Fibroblast of pulmonary artery (primary cell): ENCODE data around the gene SNAP47.

Experiments
- DNase-seq: peaks from one replicate; pipeline ENCODE4 v3.0.0-alpha.2; 2010; ENCODE audit warnings: low read depth
- H3K4me3 ChIP-seq: replicated peaks from 2 replicates; pipeline ENCODE4 v1.5.1; 2011; ENCODE audit warnings: low read depth, mild to moderate bottlenecking, control low read depth, low read length, moderate library complexity
- CTCF ChIP-seq: IDR thresholded peaks from 2 replicates; pipeline ENCODE4 v1.5.1; 2011; ENCODE audit warnings: mild to moderate bottlenecking, control low read depth, low read length, inconsistent platforms; ENCODE audit errors: missing control alignments

The SNAP47 gene

GRCh38 chr1:227736814-227737432 lies 1.7 kb downstream of the SNAP47 start:
- H3K4me3 ChIP-seq = no peak overlapping the region
- no peak for TF ChIP-seq CTCF
- no peak for DNase-seq

DNA sequence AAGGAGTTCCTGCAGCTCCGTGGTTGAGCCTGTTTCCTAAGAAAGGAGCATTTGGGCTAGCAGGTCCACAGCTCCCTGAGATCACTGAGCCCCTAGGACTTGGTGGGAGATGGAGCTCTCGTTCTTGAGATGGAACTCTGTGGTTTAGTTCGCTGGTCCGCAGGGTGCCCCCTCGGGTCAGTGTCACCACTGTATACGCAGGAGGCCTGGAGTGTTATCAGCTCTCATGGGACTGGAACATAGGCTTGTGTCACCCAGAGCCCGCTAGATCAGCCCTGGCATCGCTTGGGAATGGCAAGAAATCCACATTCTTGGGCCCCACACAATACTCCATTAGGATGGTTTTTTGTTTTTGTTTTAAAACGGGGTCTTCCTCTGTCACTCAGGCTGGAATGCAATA lies 3.6 kb downstream of the SNAP47 start:
- H3K4me3 ChIP-seq = no peak overlapping the region
- no peak for DNase-seq
- TF ChIP-seq CTCF = no peak

GRCh38 chr1:227739636-227740035 lies 4.4 kb downstream of the SNAP47 start:
- DNase-seq = no peak
- H3K4me3 ChIP-seq = no peak overlapping the region
- TF ChIP-seq CTCF = no peak

- TF ChIP-seq CTCF = no peak
- no peak overlapping the region for H3K4me3 ChIP-seq
- DNase-seq = no peak
Observed at GRCh38 chr1:227740401-227740960, 5.2 kb downstream of the SNAP47 start.

GRCh38 chr1:227741166-227741870 lies 6.1 kb downstream of the SNAP47 start:
- no peak for DNase-seq
- no peak overlapping the region for H3K4me3 ChIP-seq
- no peak for TF ChIP-seq CTCF

DNA sequence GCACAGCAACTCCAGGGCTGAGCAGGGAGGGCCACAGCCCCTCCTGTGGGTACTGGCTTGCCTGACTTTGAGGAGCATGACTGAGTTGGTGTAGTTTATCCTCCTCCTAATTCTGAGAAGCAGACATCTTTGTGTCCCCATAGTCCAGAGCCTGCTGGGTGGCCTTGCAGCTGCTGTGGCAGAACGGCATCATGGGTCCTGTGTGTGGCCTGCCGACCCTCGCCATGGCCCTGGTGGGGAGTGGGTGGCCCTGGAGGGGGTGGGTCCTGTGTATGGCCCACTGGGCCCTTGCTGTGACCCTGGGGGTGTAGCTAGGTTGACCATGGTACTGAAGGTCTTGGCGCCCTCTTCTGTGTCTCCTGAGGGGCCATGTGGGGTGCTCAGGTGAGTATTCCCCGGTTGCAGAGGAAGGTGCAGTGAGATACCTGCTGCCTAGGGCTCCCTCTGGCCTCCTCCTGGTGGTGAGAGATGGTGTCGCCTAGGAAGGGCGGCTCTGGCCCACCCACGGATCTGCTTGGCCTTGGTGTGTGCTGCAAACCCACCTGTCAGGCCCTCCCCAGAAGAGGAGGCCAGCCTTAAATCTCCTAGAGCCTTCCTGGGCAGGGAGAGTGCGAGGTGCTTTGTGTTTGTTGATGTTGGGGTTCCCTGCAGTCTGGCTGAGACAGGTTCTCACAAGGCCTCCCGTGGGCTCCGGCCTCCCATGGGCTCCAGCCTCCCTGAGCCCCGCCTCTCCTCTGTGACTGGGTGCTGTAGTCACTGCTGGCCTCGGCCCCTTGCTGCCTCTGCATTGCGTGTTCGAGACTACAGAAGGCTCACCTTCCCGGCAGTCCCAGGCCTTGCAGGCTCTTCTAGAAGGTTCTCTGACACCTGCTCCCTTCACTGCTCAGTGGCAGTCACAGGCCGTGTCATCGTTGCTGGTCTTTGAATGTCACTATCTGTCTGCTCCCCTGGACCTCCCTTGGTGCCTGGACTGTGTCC lies 7.8 kb downstream of the SNAP47 start:
- no peak for DNase-seq
- H3K4me3 ChIP-seq = no peak overlapping the region
- TF ChIP-seq CTCF = no peak
